Cardiac septum (tissue), 1 donor: ENCODE measurements around the gene FALEC. TPM values are rescaled to one million over a fixed set of nuclear protein-coding genes. Genes with fewer than 3 reads are reported as not detected.
"Not testable (repeated sequence)": the region's sequence is repeated elsewhere in the genome, so short reads cannot be mapped to it uniquely, and the experiment has no call there.

Source experiments
- DNase-seq: peaks from one replicate; pipeline ENCODE4 v3.0.0-alpha.2; 2020; ENCODE audit warnings: low spot score
- intact Hi-C: fragments of 100-400 bp; cut with DNase I; formaldehyde crosslinking; loops from one replicate; pipeline ENCODE4 v1.14.0; 2022
- microRNA-seq: library from miRNA; unstranded; fragments of <30 nt; microRNA quantifications from one replicate; pipeline ENCODE4 v1.2.0, GENCODE V29; 2020
- total RNA-seq: library from RNA; stranded (reverse); fragmentation: NEBNext Ultra II Directional; extraction: Animal tissue kit (Norgen Biotek cat#: 25700); gene quantifications from one replicate; pipeline ENCODE4 v1.2.1, GENCODE V29; 2021
- donor health status: DM: no; HTN: no; CAD: no.

FALEC gene
- total RNA-seq, 1 donor from 2014 or later, result 0.46 TPM

GRCh38 chr1:150578272-150579109, 62.9 kb downstream of the FALEC start:
- intact Hi-C loops, result loop anchor here (1.0 to 2.0 kb wide), 3 partner anchors 17 to 42 kb away; no protein-coding TSS in a partner anchor
- peak; percentile 86 for DNase-seq

- intact Hi-C loops, result loop anchor here (1.0 to 2.0 kb wide), 2 partner anchors 32 to 41 kb away; no protein-coding TSS in a partner anchor
- DNase-seq, result peak; percentile 97
These were observed 63.8 kb downstream of the FALEC start, which contains the start of gene MCL1 for GRCh38 chr1:150579110-150579944. MCL1 (minus strand) TSS chr1:150579610; CDS start chr1:150579530, 80 bp downstream.

GRCh38 chr1:150579945-150580642, 64.5 kb downstream of the FALEC start:
- intact Hi-C loops, result loop anchor here (1.0 to 2.0 kb wide), 2 partner anchors 31 to 41 kb away; no protein-coding TSS in a partner anchor
- DNase-seq, result no peak

DNA sequence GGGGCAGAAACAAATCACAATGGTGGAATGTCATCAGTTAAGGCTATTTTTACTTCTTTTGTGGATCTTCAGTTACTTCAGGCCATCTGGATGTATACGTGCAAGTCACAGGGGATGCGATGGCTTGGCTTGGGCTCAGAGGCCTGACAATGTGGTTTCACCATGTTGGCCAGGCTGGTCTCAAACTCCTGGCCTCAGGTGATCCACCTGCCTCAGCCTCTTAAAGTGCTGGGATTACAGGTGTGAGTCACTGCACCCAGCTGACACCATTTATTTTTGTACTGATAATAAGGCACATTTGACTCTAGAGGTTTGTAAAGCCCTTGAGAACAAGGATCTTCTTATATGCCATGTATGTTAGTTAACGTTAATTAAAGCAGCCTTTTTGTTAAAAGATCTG, 65.4 kb downstream of the FALEC start:
- intact Hi-C loops, DNase-seq: not testable (repeated sequence)

DNA sequence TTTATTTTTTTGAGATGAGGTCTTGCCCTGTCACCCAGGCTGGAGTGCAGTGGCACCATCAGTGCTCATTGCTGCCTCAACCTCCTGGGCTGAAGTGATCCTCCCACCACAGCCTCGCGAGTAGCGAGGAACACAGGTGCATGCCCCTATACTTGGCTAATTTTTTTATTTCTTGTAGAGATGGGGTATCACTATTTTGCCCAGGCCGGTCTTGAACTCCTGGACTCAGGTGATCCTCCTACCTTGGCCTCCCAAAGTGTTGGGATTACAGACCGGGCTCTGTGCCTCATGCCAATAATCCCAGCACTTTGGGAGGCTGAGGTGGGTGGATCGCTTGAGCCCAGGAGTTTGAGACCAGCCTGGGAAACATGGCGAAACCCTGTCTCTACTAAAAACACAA, 65.9 kb downstream of the FALEC start:
- not testable (repeated sequence) for DNase-seq

GRCh38 chr1:150581962-150582361, 66.4 kb downstream of the FALEC start:
- DNase-seq, intact Hi-C loops: not testable (repeated sequence)

More for the DNA sequence above, 65.9 kb downstream of the FALEC start:
- intact Hi-C loops, result not testable (repeated sequence)

DNA sequence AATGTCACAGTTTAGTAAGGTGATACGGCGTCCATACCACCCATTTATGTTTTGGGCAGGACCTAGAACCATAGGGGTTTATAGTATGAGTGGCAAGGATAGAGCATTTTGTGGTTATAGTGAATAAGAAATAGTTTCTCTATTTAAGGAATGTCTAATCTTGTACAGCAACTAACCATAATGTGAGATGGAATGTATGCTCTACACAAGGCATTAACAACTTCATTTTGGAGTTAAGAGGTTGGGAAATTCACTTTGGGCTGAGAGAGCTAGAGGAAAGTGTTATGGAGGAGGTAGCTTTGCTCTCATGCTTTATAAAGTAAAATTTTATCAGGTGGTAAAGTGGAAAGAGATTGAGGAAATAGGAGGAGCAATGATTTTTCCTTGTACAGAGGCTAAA, 66.8 kb downstream of the FALEC start:
- intact Hi-C loops, result no loop called here
- DNase-seq, result no peak

Small RNA genes within 50 kb of the gene (microRNA-seq; reads per million reads assigned to microRNA genes)
- gene MIR4257 (not detected), gene MIR6878 (not detected)

Other genes with a start within 250 kb of the FALEC start
- 57.3 TPM for gene APH1A, start 246.7 kb upstream of the FALEC start, total RNA-seq
- 11.9 TPM for gene C1orf54, start 243.0 kb upstream of the FALEC start, total RNA-seq
- 10.0 TPM for gene CIART, start 233.2 kb upstream of the FALEC start, total RNA-seq
- 67.8 TPM for gene MRPS21, start 221.9 kb upstream of the FALEC start, total RNA-seq
- 24.5 TPM for gene PRPF3, start 194.2 kb upstream of the FALEC start, total RNA-seq
- gene RPRD2, start 151.6 kb upstream of the FALEC start, total RNA-seq, result 23.5 TPM
- gene TARS2, start 28.3 kb upstream of the FALEC start, total RNA-seq, result 30.7 TPM
- gene ECM1, start 7.6 kb upstream of the FALEC start, total RNA-seq, result 14.5 TPM
- gene ADAMTSL4, start 33.7 kb downstream of the FALEC start, total RNA-seq, result 28.9 TPM
- gene MCL1, start 63.9 kb downstream of the FALEC start, total RNA-seq, result 145 TPM
- 141 TPM for gene ENSA, start 113.9 kb downstream of the FALEC start, total RNA-seq
- 12.6 TPM for gene GOLPH3L, start 181.4 kb downstream of the FALEC start, total RNA-seq
- gene HORMAD1, start 205.1 kb downstream of the FALEC start, total RNA-seq, result not detected